Adrenal gland (tissue), 12 donors: ENCODE data around the gene PCGF2. TPM values are rescaled to one million over a fixed set of nuclear protein-coding genes. Genes with fewer than 3 reads are reported as not detected.

Experiments used
- DNase-seq, 7 donors: peaks; one replicate each; pipeline ENCODE4 v3.0.0-alpha.2; 2019 to 2020
- H3K27ac ChIP-seq, 5 donors: fragments of 200-600 bp; sonication (generic) in 4 of 5; 1 replicate in 3 of 5; 2 replicates in 2 of 5; pipeline versions ENCODE4 v1.5.1 to v1.8.0; 2016 to 2020; ENCODE audit warnings: mild to moderate bottlenecking in 1 of 5
- H3K27me3 ChIP-seq: fragments of 200-600 bp; 2 replicates; pipeline ENCODE4 v1.8.0; 2021
- H3K36me3 ChIP-seq, 2 donors: fragments of 200-600 bp; replicated peaks in 1 of 2; 1 replicate in 1 of 2; 2 replicates in 1 of 2; pipeline versions ENCODE4 v1.5.1 to v1.8.0; 2018 to 2022
- H3K4me1 ChIP-seq, 2 donors: fragments of 200-600 bp; replicated peaks in 1 of 2; 1 replicate in 1 of 2; 2 replicates in 1 of 2; pipeline versions ENCODE4 v1.5.1 to v1.8.0; 2018 to 2021
- H3K4me3 ChIP-seq, 4 donors: fragments of 200-600 bp; sonication (generic) in 3 of 4; one replicate each; pipeline ENCODE4 v1.5.1; 2016 to 2018
- H3K9me3 ChIP-seq, 3 donors: fragments of 200-600 bp; sonication (generic) in 1 of 3; replicated peaks in 1 of 3; 1 replicate in 2 of 3; 2 replicates in 1 of 3; pipeline versions ENCODE4 v1.5.1 to v1.8.0; 2016 to 2021
- CTCF ChIP-seq, 6 experiments: fragments of 450-650 bp in 4 of 6; fragments of 200-600 bp in 2 of 6; sonication (generic) in 1 of 6; IDR thresholded peaks; 1 replicate in 5 of 6; 2 replicates in 1 of 6; pipeline versions ENCODE4 v1.5.1 to v1.8.0; 2016 to 2021; ENCODE audit warnings: antibody characterized with exemption in 6 of 6, mild to moderate bottlenecking in 2 of 6, moderate library complexity in 1 of 6
- POLR2A ChIP-seq, 2 donors: fragments of 450-650 bp; IDR thresholded peaks; one replicate each; pipeline ENCODE4 v1.6.1; 2017; ENCODE audit warnings: antibody characterized with exemption in 2 of 2, mild to moderate bottlenecking in 2 of 2, moderate library complexity in 1 of 2
- WGBS, 4 donors: extraction: QIAGEN DNeasy Blood & Tissue Kit in 2 of 4; methylation state at CpG; one replicate each; pipeline versions ENCODE4 v1.1.5 to v1.1.7; 2013 to 2017; 5-methylcytosine and 5-hydroxymethylcytosine counted together
- intact Hi-C, 2 donors: fragments of 100-400 bp; cut with DNase I; formaldehyde crosslinking; loops; one replicate each; pipeline versions ENCODE4 v1.14.1 to v1.15.0; 2022 to 2023
- polyA plus RNA-seq, 3 donors: library from polyadenylated mRNA; stranded (reverse); fragments of 200-250 nt in 2 of 3; fragments of 350-450 nt in 1 of 3; fragmentation: Illumina TruSeq in 1 of 3; extraction: RNeasy Lipid Tissue Mini Kit (QIAGEN cat#74804) in 1 of 3; gene quantifications; one replicate each; pipeline ENCODE4 v1.2.3, GENCODE V29; 2013 to 2014
- total RNA-seq, 9 donors: library from RNA; depleted of rRNA in 4 of 9; stranded (reverse); fragments of >200 nt in 4 of 9; fragments of 120-200 nt in 1 of 9; fragmentation: NEBNext Ultra II Directional in 1 of 9; extraction: Animal tissue kit (Norgen Biotek cat#: 25700) in 1 of 9; gene quantifications; one replicate each; pipeline versions ENCODE4 v1.1.0 to v1.2.4, GENCODE V29; 2013 to 2023
- donor health status: healthy with polysubstance abuse.
- donor health status: Bipolar disorder and iron deficiency.
- donor health status: DM: yes; HTN: yes; CAD: no.
- donor health status: DM: no; HTN: no; CAD: no.
- donor health status: DM: no; HTN: no; CAD: no.
- donor health status: DM: yes; HTN: yes; CAD: no.

The PCGF2 gene
- total and polyA plus RNA-seq, 12 donors, result 7.4 to 233 (median 38.9) TPM

- peaks cover 14% of the 10 kb centered on the region in 2 donors for H3K4me1 ChIP-seq
- TF ChIP-seq CTCF (IDR thresholded peaks at IDR 0.05), result peak in 1 of 6 experiments; percentile 19
- TF ChIP-seq POLR2A (IDR thresholded peaks at IDR 0.05), result peak in 1 of 2 donors; percentile 54
- H3K27ac ChIP-seq, result peak overlapping the region; percentile 44 to 90 (median 80)
- no peaks in the 10 kb centered on the region for H3K27me3 ChIP-seq
- no peaks in the 10 kb centered on the region for H3K36me3 ChIP-seq
- no peaks in the 10 kb centered on the region for H3K9me3 ChIP-seq
- peak; percentile 93 to 99 (median 97) for DNase-seq
- H3K4me3 ChIP-seq, result no peak overlapping the region
- 17 to 30% (median 21%) methylated on average over 8 to 12 of the region's 12 CpGs for WGBS, 4 donors
- intact Hi-C loops, result no loop called here
Observed at GRCh38 chr17:38693700-38694329, 54.3 kb downstream of the PCGF2 start.

DNA sequence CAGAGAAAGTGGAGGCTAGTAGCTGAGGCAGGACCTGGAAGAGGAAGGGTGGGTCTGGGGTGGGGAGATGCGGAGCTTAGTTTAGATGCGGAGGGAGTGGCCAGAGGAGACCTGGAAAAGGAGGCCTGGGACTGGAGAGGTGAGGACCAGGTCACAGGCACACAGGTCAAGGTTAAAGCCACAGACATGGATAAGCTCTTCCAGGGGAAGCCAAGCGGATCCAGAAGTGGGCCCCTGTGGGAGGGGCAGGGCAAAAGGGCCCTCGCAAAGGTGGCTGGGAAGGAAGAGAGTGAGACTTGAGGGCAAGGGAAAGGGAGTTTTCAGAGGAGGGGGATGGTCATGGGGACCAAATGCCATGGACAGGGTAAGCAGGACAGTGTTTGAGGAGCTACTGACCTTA is 57.0 kb downstream of the PCGF2 start:
- 78 to 92% (median 87%) methylated on average over 4 of the region's 4 CpGs for WGBS, 4 donors
- TF ChIP-seq POLR2A (IDR thresholded peaks at IDR 0.05), result no peak
- TF ChIP-seq CTCF (IDR thresholded peaks at IDR 0.05), result no peak
- Histone ChIP-seq H3K4me3 (no peak overlapping the region), H3K9me3 (no peaks in the 10 kb centered on the region), H3K4me1 (peaks cover 14% of the 10 kb centered on the region in 2 donors), H3K27me3 (no peaks in the 10 kb centered on the region), H3K36me3 (no peaks in the 10 kb centered on the region), H3K27ac (no peak overlapping the region)
- DNase-seq, result no peak
- intact Hi-C loops, result no loop called here

DNA sequence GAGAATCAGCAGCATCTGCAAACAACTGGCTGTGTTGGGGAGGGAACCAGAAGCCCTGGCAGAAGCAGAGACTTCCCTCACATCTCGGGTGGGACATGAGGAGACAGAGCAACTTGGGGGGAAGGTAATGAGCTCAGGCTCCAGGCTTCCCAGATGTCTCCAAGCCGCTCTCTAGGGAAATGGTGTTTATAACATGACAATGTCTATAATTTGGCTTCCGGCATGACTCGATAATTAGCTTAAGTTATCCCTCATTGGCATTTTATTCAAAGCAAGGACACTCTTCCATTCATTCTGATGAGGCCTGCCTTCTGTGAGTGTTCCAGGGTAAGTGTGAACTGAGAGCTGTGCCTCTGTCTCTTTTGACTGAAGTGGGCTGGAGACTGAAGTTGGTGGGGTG is 57.8 kb downstream of the PCGF2 start:
- no peaks in the 10 kb centered on the region for H3K9me3 ChIP-seq
- TF ChIP-seq CTCF (IDR thresholded peaks at IDR 0.05) (no peak), POLR2A (IDR thresholded peaks at IDR 0.05) (no peak)
- no peak overlapping the region for H3K27ac ChIP-seq
- WGBS, 4 donors, result 83 to 94% (median 89%) methylated on average over 4 of the region's 4 CpGs
- H3K36me3 ChIP-seq, result no peaks in the 10 kb centered on the region
- intact Hi-C loops, result no loop called here
- no peaks in the 10 kb centered on the region for H3K27me3 ChIP-seq
- no peak overlapping the region for H3K4me3 ChIP-seq
- DNase-seq, result no peak
- H3K4me1 ChIP-seq, result peaks cover 14% of the 10 kb centered on the region in 2 donors

GRCh38 chr17:38687286-38687685 is 60.9 kb downstream of the PCGF2 start:
- H3K27me3 ChIP-seq, result no peaks in the 10 kb centered on the region
- no peak overlapping the region for H3K27ac ChIP-seq
- no peaks in the 10 kb centered on the region for H3K4me1 ChIP-seq
- no peak for DNase-seq
- no peak for TF ChIP-seq POLR2A (IDR thresholded peaks at IDR 0.05)
- no peak for TF ChIP-seq CTCF (IDR thresholded peaks at IDR 0.05)
- H3K36me3 ChIP-seq, result no peaks in the 10 kb centered on the region
- H3K4me3 ChIP-seq, result no peak overlapping the region
- 88 to 99% (median 92%) methylated on average over 5 of the region's 5 CpGs for WGBS, 4 donors
- no peaks in the 10 kb centered on the region for H3K9me3 ChIP-seq
- intact Hi-C loops, result no loop called here
